ENCODE data around the gene LRIF1.

- no peak for TF ChIP-seq POLR2A (IDR thresholded peaks at IDR 0.05)
- no peak for TF ChIP-seq CTCF (IDR thresholded peaks at IDR 0.05)
- TF ChIP-seq POLR2AphosphoS5 (IDR thresholded peaks at IDR 0.05): no peak
- TF ChIP-seq EP300 (IDR thresholded peaks at IDR 0.05): no peak
These were observed 50.9 kb downstream of the LRIF1 start for GRCh38 chr1:110912784-110913183.
